GM12801 (cell line): ENCODE data around the gene NDUFAF4.

Experiments used
- TF ChIP-seq, protein P1 (sequence below): IDR thresholded peaks from one replicate; pipeline ENCODE4 v1.5.1; 2011; ENCODE audit warnings: control low read depth; ENCODE audit not compliant: insufficient read length; ENCODE audit errors: extremely low read depth

NDUFAF4 gene

DNA sequence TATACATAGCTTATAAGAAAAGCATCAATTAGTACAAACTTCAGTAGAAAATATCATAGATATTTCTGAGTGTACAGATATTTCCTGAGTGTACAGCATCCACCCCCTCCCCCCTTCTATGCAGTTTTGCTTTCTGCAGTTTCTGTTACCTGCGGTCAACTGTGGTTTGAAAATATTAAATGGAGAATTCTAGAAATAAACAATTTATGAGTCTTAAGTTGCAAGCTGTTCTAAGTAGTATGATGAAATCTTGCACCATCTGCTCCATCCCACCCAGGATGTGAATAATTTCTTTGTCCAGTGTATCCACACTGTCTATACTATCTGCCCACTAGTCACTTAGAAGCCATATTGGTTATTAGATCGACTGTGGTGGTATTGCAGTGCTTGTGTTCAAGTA lies 44.6 kb downstream of the NDUFAF4 start:
- TF ChIP-seq, protein P1, sequence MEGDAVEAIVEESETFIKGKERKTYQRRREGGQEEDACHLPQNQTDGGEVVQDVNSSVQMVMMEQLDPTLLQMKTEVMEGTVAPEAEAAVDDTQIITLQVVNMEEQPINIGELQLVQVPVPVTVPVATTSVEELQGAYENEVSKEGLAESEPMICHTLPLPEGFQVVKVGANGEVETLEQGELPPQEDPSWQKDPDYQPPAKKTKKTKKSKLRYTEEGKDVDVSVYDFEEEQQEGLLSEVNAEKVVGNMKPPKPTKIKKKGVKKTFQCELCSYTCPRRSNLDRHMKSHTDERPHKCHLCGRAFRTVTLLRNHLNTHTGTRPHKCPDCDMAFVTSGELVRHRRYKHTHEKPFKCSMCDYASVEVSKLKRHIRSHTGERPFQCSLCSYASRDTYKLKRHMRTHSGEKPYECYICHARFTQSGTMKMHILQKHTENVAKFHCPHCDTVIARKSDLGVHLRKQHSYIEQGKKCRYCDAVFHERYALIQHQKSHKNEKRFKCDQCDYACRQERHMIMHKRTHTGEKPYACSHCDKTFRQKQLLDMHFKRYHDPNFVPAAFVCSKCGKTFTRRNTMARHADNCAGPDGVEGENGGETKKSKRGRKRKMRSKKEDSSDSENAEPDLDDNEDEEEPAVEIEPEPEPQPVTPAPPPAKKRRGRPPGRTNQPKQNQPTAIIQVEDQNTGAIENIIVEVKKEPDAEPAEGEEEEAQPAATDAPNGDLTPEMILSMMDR = no peak

DNA sequence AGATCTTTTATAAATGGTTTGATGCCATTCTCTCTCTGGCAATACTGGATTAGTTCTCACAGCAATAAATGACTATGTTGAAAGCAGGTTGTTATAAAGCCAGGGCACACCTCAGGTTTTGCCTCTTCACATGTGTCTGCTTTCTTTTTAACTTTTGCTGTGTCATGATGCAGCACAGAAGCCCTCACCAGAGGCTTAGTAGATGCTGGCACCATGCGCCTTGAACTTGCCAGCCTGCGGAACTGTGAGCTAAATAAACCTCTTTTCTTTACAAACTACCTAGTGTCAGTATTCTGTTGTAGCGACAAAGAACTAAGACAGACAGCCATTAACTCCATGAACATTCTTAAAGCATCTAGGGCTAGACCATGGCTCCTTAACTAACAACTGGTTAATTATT lies 45.1 kb downstream of the NDUFAF4 start:
- TF ChIP-seq, protein P1 = no peak

DNA sequence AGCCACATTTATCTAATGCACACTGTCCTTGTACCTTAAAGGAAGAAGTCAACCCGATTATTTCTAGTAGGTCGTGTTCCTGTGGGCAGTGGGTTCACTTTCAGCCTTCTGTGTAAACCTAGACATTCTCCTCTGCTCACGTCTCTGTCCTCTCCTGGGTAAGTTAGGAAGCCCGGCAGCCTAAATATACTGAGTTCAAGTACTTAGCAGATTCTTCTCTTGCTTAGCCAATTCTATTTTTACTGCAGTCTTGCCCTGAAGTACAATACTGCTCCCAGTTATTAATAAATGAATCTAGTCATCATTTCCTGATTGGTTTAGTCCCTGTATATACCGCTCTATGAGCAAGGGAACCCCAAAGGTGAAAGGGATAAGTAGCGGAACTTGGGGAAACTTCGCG lies 45.8 kb downstream of the NDUFAF4 start:
- TF ChIP-seq, protein P1 = no peak

DNA sequence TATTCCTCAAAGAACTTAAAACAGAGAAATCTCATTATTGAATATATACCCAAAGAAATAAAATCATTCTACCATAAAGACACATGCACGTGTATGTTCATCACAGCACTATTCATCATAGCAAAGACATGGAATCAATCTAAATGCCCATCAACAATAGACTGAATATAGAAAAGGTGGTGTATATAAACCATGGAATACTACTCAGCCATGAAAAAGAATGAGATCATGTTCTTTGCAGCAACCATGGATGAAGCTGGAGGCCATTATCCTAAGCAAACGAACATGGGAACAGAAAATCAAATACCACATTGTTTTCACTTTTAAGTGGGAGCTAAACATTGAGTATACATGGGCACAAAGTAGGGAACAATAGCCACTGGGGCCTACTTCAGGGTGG lies 48.1 kb downstream of the NDUFAF4 start:
- TF ChIP-seq, protein P1 = no peak

DNA sequence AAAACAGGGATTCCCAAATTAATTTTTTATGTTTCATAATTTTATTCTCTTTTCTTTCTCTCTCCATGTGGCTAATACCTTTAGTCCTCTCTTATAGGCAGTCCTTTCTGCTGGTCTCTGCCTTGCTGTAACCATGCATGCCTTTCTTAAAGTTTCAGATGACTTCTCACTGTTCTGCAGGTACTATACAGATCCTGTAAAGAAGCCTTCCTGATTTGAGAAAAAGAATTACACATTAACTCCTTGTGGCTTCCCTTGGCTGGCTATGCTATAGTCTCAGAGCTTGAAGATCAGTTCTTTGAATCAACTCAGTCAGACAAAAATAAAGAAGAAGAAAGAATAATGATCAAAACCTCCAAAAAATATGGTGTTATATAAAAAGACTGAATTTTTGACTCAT lies 53.2 kb downstream of the NDUFAF4 start:
- TF ChIP-seq, protein P1 = no peak

DNA sequence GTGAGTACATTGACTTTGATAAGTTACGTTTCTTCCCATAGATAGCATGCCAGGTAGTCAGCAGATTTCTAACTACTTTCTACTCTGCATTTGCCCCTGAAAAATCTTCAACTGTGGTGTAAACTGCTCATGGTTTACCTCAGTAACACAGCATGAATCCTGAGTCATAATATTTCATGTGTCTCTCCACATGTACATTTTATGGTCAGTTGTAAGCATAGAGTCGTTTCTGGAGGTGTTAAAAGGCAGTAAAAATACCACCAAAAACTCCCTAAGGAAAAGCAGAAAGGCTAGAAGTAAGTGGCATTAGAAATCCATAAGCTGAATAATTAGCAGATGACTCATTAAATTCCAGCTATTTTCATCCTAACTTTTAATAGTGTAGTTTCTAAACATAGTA lies 56.3 kb downstream of the NDUFAF4 start:
- TF ChIP-seq, protein P1 = no peak
